PC-9 (cell line): ENCODE measurements around the gene OR2H2. TPM values are rescaled to one million over a fixed set of nuclear protein-coding genes. Genes with fewer than 3 reads are reported as not detected.

Source experiments
- BruUV-seq: library from RNA; stranded (reverse); fragments of 400-500 nt; replicated peaks from 2 replicates; lab custom pipeline; 2021; lab: Mats Ljungman, UMichigan
- CTCF ChIA-PET: fragments of 300-600 bp; sonication (Branson Sonifier 250); formaldehyde crosslinking; loops from one replicate; lab custom pipeline; 2022; ENCODE audit warnings: antibody characterized with exemption; lab: Charles Lee
- POLR2A ChIA-PET: fragments of 300-600 bp; sonication (Branson Sonifier 250); formaldehyde crosslinking; loops from one replicate; lab custom pipeline; 2022; ENCODE audit warnings: antibody characterized with exemption; ENCODE audit not compliant: unreplicated experiment; lab: Charles Lee
- DNase-seq, 2 experiments: peaks; one replicate each; pipeline versions ENCODE4 v3.0.0 to v3.0.0-alpha.2; 2015 to 2022; ENCODE audit warnings: mixed read lengths in 1 of 2
- H2AFZ ChIP-seq: fragments of 200-600 bp; sonication (generic); 2 replicates; pipeline ENCODE4 v1.8.1; 2017; ENCODE audit warnings: antibody characterized with exemption
- H3F3A ChIP-seq: fragments of 200-600 bp; sonication (generic); 2 replicates; pipeline ENCODE4 v1.8.1; 2017; ENCODE audit warnings: antibody characterized with exemption, mild to moderate bottlenecking, low read depth; ENCODE audit not compliant: insufficient read depth
- H3K27ac ChIP-seq: fragments of 200-600 bp; sonication (generic); 2 replicates; pipeline ENCODE4 v1.6.1; 2016; ENCODE audit warnings: mixed run types
- H3K27me3 ChIP-seq: fragments of 200-600 bp; sonication (generic); 2 replicates; pipeline ENCODE4 v1.6.1; 2016; ENCODE audit warnings: low read depth, mixed run types; ENCODE audit not compliant: insufficient read depth
- H3K36me3 ChIP-seq: fragments of 200-600 bp; sonication (generic); 2 replicates; pipeline ENCODE4 v1.6.1; 2016; ENCODE audit warnings: low read depth, mixed run types
- H3K4me1 ChIP-seq: fragments of 200-600 bp; sonication (generic); replicated peaks from 2 replicates; pipeline ENCODE4 v1.6.1; 2016; ENCODE audit warnings: mixed run types; ENCODE audit not compliant: insufficient read depth
- H3K4me2 ChIP-seq: fragments of 200-600 bp; sonication (generic); 2 replicates; pipeline ENCODE4 v1.6.1; 2017; ENCODE audit warnings: mixed run types
- H3K4me3 ChIP-seq: fragments of 200-600 bp; sonication (generic); 2 replicates; pipeline ENCODE4 v1.6.1; 2016; ENCODE audit warnings: mixed run types
- H3K79me2 ChIP-seq: fragments of 200-600 bp; sonication (generic); 2 replicates; pipeline ENCODE4 v1.6.1; 2017; ENCODE audit warnings: low read depth, mixed run types
- H3K9me2 ChIP-seq: fragments of 200-600 bp; sonication (generic); 2 replicates; pipeline ENCODE4 v1.8.1; 2017; ENCODE audit warnings: mild to moderate bottlenecking; ENCODE audit not compliant: insufficient read depth
- H3K9me3 ChIP-seq: fragments of 200-600 bp; sonication (generic); 2 replicates; pipeline ENCODE4 v1.8.1; 2016; ENCODE audit warnings: low read depth; ENCODE audit not compliant: insufficient read depth
- H4K20me1 ChIP-seq: fragments of 200-600 bp; sonication (generic); 2 replicates; pipeline ENCODE4 v1.8.1; 2017; ENCODE audit not compliant: insufficient read depth
- CTCF ChIP-seq: fragments of 200-600 bp; sonication (generic); conservative IDR thresholded peaks from 2 replicates; pipeline ENCODE4 v1.6.1; 2017; ENCODE audit warnings: mixed run types, antibody characterized with exemption, mild to moderate bottlenecking, moderate library complexity
- EZH2 ChIP-seq: fragments of 200-600 bp; sonication (generic); IDR thresholded peaks from 2 replicates; pipeline ENCODE4 v1.8.0; 2017; ENCODE audit warnings: antibody characterized with exemption, low read depth
- intact Hi-C: fragments of 100-400 bp; cut with micrococcal nuclease; formaldehyde crosslinking; loops from one replicate; pipeline ENCODE4 v1.10.0; 2022; ENCODE audit not compliant: unreplicated experiment
- total RNA-seq: library from RNA; stranded (reverse); gene quantifications from 2 replicates; pipeline ENCODE4 v1.2.3, GENCODE V29; 2021

OR2H2 gene
- total RNA-seq, 1 experiment from 2014 or later = not detected

DNA sequence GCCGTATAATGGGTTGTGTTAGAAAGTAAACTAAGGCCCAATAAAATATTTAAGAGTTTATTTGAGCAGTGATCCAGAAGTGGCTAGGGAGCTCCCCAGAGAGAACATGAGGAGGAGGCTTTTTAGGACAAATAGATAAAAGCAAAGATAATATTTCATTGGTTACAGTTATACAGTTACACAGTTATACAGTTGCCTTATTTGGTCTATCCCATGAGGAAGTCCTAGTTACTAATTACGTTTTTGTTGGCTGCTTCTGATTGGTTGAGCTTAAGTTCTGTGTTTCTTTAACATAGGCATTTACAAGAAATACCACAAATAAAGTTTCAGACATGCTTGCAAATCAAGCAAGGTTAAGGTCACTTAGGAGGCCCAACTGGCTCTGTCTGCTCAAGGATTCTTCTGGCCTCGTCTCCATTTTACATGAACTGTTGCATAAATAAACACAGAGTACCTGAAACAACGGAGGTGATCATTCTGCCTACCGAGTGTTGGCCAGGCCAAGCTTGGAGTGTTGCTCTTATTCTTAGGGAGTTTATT, 32.3 kb upstream of the OR2H2 start:
- H3K27me3 ChIP-seq = peaks cover 26% of the 10 kb centered on the region
- no peak for DNase-seq
- H3K79me2 ChIP-seq = no peaks in the 10 kb centered on the region
- H3K4me2 ChIP-seq = no peak overlapping the region
- no TSS peak for BruUV-seq
- no peaks in the 10 kb centered on the region for H3K4me1 ChIP-seq
- no peaks in the 10 kb centered on the region for H4K20me1 ChIP-seq
- ChIA-PET POLR2A (interaction anchor here (0.6 kb wide), 2 partner anchors 273 to 1738 kb away, joined by 3 to 4 read pairs; a partner anchor contains a TSS), CTCF (interaction anchor here (0.6 kb wide), 1 partner anchor 804 kb away, joined by 3 read pairs; no protein-coding TSS in a partner anchor)
- no peak overlapping the region for H3K4me3 ChIP-seq
- intact Hi-C loops = no loop called here
- H3F3A ChIP-seq = no peaks in the 10 kb centered on the region
- H3K27ac ChIP-seq = no peak overlapping the region
- H3K9me3 ChIP-seq = no peaks in the 10 kb centered on the region; the same call in 1 of the 2 replicates
- H3K9me2 ChIP-seq = no peaks in the 10 kb centered on the region
- no peaks in the 10 kb centered on the region for H3K36me3 ChIP-seq
- no peak for TF ChIP-seq CTCF
- TF ChIP-seq EZH2 = no peak
- H2AFZ ChIP-seq = no peak overlapping the region

DNA sequence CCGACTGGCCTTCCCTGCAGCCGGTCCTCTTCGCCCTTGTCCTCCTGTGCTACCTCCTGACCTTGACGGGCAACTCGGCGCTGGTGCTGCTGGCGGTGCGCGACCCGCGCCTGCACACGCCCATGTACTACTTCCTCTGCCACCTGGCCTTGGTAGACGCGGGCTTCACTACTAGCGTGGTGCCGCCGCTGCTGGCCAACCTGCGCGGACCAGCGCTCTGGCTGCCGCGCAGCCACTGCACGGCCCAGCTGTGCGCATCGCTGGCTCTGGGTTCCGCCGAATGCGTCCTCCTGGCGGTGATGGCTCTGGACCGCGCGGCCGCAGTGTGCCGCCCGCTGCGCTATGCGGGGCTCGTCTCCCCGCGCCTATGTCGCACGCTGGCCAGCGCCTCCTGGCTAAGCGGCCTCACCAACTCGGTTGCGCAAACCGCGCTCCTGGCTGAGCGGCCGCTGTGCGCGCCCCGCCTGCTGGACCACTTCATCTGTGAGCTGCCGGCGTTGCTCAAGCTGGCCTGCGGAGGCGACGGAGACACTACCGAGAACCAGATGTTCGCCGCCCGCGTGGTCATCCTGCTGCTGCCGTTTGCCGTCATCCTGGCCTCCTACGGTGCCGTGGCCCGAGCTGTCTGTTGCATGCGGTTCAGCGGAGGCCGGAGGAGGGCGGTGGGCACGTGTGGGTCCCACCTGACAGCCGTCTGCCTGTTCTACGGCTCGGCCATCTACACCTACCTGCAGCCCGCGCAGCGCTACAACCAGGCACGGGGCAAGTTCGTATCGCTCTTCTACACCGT, 31.5 kb upstream of the OR2H2 start:
- no peaks in the 10 kb centered on the region for H3K36me3 ChIP-seq
- no peaks in the 10 kb centered on the region for H3K79me2 ChIP-seq
- no peak overlapping the region for H3K4me2 ChIP-seq
- no peaks in the 10 kb centered on the region for H3F3A ChIP-seq
- BruUV-seq = no TSS peak
- TF ChIP-seq EZH2 (no peak), CTCF (no peak)
- ChIA-PET CTCF (no interaction called here), POLR2A (interaction anchor here (0.6 kb wide), 2 partner anchors 274 to 1739 kb away, joined by 3 to 4 read pairs; a partner anchor contains a TSS)
- H3K27me3 ChIP-seq = peaks cover 25% of the 10 kb centered on the region
- intact Hi-C loops = no loop called here
- H2AFZ ChIP-seq = no peak overlapping the region
- no peak overlapping the region for H3K27ac ChIP-seq
- no peaks in the 10 kb centered on the region for H4K20me1 ChIP-seq
- H3K9me2 ChIP-seq = no peaks in the 10 kb centered on the region
- H3K9me3 ChIP-seq = no peaks in the 10 kb centered on the region; the same call in 1 of the 2 replicates
- DNase-seq = no peak
- H3K4me1 ChIP-seq = no peaks in the 10 kb centered on the region
- no peak overlapping the region for H3K4me3 ChIP-seq

- POLR2A ChIA-PET = no interaction called here
- H3K4me3 ChIP-seq = no peak overlapping the region
Observed at GRCh38 chr6:29554764-29555163, 30.2 kb upstream of the OR2H2 start.

More at GRCh38 chr6:29554764-29555163, 30.2 kb upstream of the OR2H2 start:
- Histone ChIP-seq H3K4me1 (no peaks in the 10 kb centered on the region), H3K27me3 (peaks cover 27% of the 10 kb centered on the region), H3K4me2 (no peak overlapping the region), H3K9me3 (no peaks in the 10 kb centered on the region; the same call in 1 of the 2 replicates), H2AFZ (no peak overlapping the region), H3K9me2 (no peaks in the 10 kb centered on the region), H4K20me1 (no peaks in the 10 kb centered on the region), H3K79me2 (no peaks in the 10 kb centered on the region), H3K36me3 (no peaks in the 10 kb centered on the region), H3F3A (no peaks in the 10 kb centered on the region), H3K27ac (no peak overlapping the region)
- intact Hi-C loops = no loop called here
- CTCF ChIA-PET = no interaction called here
- no peak for DNase-seq
- no TSS peak for BruUV-seq
- TF ChIP-seq EZH2 (no peak), CTCF (no peak)
